ENCODE data around the gene ATP6V1C2.

ATP6V1C2 gene

DNA sequence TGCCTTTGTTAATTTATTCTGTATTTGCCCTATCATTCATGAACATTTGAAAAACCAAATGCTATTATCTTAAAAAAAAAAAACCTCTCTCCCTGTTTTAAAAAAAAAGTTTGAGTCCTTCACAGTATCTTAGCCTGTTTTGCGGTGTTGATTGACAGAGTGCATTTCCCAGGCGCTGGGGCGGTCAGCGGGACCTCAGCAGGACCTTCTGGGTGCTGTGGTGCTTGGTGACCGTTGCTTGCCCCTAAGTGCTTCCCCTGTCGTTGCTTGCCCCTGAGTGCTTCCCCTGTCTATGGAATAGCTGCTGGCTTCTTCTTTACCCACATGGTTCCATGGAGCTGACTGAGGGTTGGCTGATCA, 12.1 kb downstream of the ATP6V1C2 start:
- DNase-seq (ENCODE audit: low read depth) = no peak

DNA sequence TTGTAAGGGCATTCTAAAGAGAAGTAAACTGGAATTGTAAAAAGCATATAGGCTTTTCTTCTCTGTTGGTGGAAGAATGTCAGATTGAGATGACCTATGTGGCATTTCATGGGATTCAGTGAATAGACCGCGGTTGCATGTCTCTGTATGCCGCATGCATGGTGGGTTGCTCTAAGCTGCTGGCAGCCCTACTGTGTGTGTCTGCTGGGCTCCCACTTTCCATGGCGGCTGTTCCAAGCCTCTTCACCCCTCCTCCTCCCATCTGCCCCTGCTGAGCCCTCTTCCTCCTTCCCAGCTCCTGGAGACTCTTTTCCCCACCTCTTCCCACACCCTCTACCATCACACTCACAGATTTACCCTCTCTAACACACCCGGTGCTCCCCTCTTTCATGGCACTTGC, 12.6 kb downstream of the ATP6V1C2 start:
- DNase-seq (ENCODE audit: low read depth) = no peak

DNA sequence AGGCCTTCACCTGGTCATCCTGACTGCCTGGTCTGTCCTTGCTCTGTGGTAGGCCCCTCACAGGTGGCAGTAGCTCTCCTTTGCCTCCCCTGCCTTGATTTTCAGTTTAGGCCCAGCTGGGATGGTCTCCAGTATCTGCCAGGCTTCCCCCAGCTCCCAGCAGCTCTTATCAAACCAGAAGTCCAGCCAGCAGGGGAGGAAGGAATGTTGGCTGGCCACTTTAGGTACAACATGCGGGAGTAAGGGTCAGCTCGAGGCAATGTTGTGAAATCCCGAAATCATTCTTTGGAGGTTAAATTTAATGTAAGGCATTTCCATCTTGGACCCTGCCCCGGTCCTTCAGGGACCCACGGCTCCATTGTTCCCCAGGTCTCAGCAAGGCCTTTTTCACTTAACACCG, 16.8 kb downstream of the ATP6V1C2 start:
- DNase-seq (ENCODE audit: low read depth) = no peak

DNA sequence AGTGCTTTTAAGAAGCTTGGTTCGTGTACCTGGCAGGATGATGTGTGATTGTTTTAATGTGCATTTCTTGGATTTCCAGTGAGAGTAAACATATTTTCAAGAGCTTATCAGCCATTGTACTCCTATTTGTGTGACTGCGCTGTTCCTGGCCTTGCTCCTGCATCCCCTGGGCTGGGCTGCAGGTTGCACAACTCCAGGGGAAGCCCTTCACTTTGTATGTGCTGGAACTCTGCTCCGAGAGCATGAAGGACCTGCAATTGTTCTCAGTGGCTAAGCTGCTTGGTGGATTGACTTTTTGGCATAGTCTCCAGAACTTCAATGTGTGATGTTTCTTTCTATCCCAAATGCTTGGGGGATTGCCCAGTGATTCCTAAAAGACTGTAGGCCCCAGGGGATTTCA, 18.8 kb downstream of the ATP6V1C2 start:
- no peak for DNase-seq (ENCODE audit: low read depth)

DNA sequence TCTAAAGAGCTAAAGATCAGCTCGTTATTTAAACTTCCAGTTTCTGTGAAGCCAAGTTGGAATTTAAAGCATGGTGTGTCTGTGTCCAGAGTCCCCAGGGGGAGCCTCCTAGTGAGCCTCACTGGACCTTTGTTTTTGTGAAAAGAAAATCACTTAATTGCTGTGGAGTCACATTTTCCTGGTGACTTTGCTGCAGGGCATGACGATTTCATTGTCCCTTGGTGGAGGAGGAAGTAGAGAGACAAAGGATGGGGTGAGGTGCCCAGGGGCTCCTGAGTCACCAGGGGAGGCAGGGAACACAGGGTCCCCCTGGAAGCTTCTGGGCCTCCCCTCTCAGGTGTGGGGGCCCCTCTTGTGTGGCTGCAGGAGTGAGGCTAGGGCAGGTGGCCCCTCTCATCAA, 19.7 kb downstream of the ATP6V1C2 start:
- no peak for DNase-seq (ENCODE audit: low read depth)

DNA sequence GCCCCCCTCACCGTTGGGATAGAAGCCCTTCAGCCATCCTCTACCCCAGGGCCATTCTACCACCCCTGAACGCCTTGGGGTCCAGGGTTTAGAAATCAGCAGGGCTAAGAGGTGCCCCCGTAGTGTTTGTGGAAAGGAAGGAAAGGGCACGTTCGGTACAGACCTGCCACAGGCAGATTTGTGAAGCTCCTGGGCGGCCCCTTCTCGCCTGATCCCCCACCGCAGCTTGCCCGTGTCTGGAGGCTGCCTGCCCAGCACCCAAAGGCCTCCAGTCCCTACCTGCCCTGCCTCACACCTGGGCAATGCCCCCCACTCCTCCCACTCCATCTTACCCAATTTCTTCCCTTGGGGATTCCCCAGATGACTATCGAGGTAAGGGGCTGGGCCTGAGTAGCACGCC, 21.2 kb downstream of the ATP6V1C2 start:
- no peak for DNase-seq (ENCODE audit: low read depth)

DNA sequence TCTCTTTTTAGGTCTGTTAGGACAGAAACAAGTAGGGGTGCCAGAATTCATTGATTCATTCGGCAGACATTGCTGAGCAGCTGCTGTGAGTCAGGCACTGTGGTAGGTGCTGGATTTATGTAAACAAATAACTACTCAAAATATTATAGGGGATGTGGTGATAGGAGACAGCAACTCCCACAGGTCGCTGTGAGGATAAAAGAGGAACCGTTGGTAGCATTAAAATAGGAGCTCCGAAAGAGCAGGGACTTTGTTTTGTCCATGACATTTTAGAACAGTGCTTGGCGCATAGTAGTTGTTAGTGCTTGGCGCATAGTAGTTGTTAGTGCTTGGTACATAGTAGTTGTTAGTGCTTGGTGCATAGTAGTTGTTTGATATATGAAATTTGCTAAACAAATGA, 29.2 kb downstream of the ATP6V1C2 start:
- no peak for DNase-seq (ENCODE audit: low read depth)

DNA sequence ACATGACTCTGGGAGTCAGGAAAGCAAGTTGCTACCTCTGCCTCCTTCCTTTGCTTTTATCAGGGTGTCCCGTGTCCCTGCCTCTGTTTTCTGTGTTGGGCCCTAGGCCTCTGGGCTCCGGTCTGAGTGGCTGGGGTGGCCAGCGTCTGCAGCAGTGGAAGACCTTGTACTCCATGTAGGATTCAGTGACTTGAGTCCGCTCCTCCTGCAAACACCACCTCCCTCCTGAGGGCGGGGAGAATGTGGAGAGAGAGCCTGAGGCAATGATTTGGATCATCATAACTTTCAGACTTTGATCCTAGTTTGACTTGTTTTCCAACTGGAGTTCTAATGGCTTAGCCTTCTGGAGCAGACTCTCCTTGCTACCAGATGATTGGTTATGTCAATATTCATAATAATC, 30.8 kb downstream of the ATP6V1C2 start:
- DNase-seq (ENCODE audit: low read depth) = no peak

DNA sequence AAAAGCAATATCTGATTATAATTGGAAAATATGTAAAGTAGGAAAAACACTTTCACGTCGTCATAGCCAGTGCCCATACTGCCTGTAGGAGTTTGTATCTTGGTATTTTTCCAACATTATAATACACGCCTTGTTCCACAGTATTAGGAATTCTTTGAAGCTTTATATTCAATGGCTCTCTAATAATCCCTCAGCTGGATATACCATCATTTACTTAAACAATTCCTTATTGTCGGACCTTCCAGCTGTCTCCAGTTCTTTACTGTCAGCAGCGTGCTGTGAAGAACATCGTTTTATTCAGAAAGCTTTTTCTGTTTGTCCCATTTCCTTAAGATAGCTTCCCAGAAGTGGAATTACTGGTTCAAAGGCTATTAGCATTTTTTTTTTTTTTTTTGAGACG, 31.7 kb downstream of the ATP6V1C2 start:
- DNase-seq (ENCODE audit: low read depth) = no peak

DNA sequence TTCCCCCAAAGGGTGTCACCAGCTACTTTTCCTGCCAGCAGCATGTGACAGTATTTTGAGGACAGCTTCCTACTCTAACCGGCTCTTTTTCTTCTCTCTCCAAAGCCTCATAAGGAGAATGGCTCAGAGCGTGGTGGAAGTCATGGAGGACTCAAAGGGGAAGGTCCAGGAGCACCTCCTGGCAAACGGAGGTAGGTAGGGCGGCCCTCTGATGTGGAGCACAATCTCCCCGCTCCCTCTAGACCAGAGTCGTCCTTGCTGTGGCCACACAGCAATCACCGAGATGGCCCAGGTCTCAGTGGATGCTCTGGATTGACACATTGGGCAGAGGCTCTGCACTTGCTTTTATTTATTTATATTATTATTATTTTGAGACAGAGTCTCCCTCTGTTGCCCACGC, 32.4 kb downstream of the ATP6V1C2 start:
- DNase-seq (ENCODE audit: low read depth) = no peak

DNA sequence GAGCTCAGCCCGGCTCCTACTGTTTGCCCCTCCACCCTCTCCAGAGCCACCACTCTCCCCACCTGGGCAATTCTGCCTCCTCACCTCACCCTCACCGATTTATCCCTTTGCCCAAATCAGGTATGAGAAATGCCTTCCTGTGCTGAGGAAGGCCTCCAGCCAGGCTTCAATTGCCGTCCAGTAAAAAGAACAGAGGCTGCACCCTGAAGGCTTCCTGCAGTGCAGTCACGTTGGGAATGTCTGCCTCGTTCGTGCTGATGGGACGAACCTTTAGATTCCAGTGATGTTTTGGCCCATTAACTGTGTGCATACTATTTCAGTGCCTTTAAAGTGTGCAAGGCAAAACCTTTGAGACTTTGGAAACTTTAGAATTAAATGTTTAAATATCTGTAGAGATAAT, 34.2 kb downstream of the ATP6V1C2 start:
- DNase-seq (ENCODE audit: low read depth) = no peak

DNA sequence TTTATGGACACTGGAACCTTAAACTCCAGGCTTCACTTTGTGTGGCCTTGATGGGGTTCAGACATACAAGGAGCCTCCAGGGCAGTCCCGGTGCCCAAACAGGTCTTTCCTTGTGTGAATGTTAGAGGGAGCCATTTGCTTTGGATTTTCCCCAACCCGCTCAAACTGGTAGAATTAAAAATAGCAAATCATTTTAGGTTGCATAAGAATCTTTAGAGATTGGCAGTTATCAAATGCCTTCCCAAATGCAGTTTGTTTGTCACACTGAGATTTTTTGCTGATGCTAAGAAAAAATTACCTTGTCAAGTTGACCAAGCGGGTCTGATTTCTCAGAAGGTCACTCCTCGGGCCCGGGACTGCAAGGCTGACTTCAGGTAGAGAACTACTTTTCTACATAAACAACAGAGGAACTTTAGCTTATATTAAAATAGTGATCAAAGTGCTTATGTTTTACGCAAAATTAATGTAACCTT, 36.4 kb downstream of the ATP6V1C2 start:
- DNase-seq (ENCODE audit: low read depth) = no peak

DNA sequence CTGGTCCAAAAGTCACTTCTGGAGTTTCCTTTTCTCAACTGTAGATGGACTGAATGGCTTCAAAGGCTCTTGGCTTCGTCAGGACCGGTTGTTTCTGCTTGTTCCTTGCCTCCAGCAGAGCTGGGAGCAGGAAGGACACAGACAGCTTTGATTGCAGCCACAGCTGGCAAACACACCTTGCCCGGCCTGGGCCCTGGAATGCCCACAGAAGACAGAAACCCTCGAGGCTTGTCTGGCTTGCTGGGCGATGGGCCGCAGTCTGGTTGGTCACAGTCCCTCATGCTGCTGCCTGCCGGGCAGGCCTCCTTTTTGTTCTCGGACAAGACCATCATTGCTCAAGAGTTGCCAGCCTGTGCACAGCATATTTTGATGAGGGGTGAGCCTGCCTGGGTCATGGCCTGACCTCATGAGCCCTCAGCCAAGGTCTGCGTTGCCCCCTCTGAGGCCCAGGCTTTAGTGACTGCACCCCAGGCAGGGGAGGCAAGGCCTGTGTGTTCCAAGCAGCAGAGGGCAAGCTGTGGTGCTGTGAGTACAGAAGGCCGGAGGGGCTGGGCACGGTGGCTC, 37.8 kb downstream of the ATP6V1C2 start:
- DNase-seq (ENCODE audit: low read depth) = no peak

DNA sequence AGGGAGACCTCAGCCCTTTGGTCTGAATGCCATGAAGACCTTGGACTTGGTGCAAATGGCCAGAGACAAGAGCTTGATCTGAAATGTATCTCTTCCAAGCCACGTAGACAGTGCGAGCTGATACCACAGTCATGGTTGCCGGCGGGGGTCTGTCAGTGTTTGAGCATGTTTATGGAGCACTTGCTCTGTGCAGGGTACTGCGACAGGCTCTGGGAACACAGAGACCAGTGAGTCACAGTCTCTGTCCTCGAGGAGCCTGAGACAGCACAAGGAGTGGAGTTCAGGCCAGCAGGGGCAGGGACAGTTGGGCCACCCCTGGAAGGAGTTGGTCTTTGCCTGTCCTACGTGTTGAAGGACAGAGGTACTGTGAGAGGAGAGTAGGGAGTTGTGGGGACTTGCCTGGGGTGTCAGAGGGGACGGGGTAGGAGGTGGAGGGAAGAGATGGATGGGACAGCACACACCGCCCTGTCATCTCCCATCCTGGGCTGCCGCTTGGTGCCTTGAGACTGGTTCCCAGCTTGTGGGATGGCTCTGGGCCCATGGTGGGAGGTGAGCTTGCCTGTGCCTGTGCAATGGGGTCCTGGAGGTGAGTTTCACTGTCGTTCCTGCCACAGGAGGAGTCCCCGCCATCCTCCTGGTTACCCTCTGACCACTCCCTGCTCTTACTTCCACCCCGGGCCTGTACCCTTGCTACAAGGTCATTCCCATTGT, 39.5 kb downstream of the ATP6V1C2 start:
- DNase-seq (ENCODE audit: low read depth) = no peak

DNA sequence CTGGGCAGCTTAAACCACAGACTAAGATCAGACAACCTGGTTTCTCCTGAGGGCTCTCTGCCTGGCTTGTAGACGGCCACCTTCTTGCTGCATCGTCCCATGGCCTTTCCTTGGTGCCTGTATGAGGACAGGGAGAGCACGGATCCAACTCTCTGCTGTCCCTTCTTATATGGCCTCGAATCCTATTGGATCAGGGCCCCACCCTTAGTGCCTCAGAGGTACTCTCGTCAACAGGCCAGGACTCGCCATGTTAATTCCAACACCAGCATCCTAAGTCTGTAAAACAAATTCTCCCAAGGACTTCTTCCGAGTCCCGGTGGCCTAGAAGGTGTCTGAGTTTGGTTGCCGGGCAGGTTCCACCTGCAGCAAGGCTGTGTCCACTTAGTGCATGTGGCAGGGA, 40.2 kb downstream of the ATP6V1C2 start:
- no peak for DNase-seq (ENCODE audit: low read depth)

DNA sequence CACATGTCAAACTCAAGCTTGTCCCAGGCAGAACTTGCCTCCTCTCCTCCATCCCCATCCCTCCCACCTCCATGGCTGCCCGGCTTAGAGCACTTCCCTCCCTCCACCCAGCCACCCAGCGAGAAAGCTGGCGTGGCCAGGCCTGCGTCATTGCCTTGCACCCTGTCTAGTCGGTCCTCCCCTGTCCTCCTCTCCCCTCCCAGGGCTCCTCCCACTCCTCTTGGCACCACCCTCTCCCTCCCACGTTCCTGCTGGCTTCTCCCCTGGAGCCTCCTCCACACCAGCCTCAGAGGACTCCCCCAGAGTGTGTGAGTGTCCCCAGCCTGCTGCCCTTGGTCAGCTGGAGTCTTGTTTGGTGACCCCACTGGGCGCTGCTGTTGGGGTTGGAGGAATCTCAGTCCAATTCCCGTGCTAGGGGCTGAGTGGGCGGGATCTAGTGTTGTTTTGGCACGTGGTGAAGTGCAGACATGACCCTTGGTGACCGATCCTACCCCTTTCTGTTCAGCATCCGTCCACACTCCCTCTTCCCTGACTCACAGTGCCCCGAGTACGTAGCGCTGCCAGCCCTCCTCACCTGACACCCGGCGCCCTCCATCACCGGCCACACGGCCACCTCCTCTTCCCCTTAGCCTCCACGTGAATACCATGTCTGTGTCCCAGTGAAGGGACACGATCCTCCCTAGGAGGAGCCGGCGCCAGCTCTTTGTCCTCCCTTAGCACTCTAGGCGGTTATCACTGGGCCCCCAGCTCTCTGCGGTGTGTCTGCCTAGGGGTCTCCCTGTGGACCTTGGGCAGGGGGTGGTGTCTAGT, 41.4 kb downstream of the ATP6V1C2 start:
- DNase-seq (ENCODE audit: low read depth) = no peak

DNA sequence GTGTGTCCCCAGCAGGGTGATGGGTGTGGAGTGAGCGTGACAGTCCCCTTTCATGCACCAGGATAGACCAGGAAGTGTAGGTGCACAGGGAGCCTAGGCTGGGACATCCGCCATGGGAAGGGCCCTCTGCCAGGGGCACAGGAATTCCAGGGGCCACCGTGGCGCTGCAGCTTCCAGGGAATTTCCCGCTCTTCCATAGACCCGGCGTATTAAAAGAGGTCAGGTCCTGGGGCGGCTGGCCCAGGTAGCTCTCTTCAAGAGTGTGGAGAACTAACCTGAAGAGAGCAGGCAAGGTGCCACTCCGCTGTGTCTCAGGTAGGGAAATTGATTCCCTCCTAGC, 42.0 kb downstream of the ATP6V1C2 start:
- DNase-seq (ENCODE audit: low read depth) = no peak

DNA sequence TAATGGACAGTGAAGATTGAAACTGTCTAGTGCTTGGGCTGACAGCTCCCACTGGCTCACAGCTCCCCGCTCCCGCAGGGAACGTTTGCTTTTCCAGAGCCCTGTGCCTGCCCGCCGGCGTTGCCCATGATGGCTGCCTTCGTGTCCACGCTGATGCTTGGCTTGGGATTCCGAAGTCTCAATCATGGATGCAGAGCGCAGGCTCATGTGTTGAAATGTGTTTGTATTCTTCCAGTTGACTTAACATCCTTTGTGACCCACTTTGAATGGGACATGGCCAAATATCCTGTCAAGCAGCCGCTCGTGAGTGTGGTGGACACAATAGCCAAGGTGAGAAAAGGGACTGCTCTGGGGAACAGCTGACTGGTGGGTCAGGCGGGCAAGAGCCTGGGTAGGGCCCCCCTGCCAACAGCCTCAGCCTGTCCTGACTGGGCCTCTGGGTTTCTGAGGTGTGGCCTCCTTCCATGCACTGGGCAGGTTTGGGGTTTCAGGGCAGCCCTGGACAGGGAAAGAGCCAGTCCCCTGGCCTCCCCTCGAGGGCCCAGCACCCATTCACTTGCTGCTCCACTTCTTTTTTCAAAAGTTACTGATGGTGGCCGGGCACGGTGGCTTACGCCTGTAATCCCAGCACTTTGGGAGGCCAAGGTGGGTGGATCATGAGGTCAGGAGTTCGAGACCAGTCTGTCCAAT, 42.8 kb downstream of the ATP6V1C2 start:
- DNase-seq (ENCODE audit: low read depth) = no peak

DNA sequence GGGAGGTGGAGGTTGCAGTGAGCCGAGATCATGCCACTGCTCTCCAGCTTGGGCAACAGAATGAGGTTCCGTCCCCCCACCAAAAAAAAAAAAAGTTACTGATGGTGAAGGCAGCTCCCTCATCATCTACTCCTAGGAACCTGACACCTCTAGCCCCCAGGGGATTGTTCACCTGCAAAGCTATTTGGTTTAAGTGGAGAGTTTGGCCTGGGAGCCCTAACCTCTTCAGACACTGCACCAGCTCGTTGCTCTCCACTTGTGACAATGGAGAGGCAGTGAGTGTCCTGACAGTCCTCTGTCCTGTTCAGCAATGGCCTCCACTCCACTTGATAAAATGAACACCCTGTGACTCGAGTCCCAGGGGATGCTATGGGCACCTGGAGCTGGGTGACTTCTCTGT, 43.5 kb downstream of the ATP6V1C2 start:
- DNase-seq (ENCODE audit: low read depth) = no peak

DNA sequence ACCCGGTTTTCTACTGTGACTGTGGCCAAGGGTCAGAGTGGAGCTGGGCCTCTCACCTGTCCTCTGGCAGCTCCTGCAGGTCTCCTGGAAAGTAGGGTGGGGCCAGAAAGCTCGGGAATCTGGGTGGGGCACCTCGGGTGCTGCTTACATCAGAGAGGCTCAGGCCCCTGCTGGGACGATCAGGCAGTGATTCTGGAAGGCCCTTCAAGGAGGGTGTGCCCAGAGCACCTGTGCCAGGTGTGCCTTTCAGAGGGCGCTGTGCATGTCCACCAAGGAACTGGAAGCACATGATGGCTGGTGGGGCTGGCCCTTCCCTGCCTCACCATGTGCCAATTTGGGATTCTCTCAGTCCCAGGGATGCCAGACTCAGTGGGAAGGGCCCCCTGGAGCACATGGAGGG, 44.0 kb downstream of the ATP6V1C2 start:
- no peak for DNase-seq (ENCODE audit: low read depth)

DNA sequence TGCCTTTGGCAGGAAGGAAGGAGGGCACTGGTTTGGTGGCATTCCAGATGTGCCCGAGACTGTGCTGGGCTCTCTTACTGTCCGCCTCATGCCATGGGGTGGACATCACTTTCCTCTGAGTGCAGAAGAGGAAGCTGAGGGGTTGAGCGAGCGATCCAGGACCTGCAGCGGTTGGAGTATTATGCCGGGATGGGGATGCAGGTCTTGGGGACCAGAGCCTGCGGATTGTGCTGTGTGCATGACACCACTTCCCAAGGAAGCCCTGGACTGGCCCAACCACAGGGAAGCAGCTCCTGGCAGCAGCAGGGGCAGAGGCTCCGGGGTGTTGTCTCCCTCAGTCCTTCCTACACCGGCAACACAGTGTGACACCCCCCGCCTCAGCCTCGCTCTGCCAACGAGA, 44.5 kb downstream of the ATP6V1C2 start:
- no peak for DNase-seq (ENCODE audit: low read depth)

DNA sequence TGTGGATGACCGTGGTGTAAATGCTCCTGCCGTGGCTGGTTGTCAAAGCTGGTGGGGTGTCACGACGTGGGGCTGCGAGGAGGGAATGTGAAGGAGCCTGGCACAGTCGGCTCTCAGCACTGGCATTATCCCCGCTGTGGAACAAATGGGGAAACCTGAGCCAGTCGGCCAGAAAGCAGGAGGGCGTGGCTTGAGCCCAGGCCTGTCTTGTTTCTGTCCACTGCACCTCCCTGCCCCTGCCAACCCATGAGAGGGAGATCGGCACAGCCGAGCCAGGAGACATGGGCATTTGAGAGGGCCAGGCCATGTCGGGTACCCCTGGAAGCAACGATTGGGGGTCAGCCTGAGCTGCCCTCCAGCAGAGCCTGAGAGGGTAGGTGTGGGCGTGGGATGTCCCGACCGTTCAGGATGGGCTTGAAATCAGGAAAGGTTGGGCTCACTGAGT, 46.7 kb downstream of the ATP6V1C2 start:
- no peak for DNase-seq (ENCODE audit: low read depth)

All from T-helper 22 cell (primary cell).